Measurements from ENCODE around the gene IL34. TPM values are rescaled to one million over a fixed set of nuclear protein-coding genes. Genes with fewer than 3 reads are reported as not detected.

The IL34 gene
- total RNA-seq, 1 donor from 2014 or later: 6.1 TPM

- TF ChIP-seq POLR2AphosphoS5 (IDR thresholded peaks at IDR 0.05; ENCODE audit: insufficient read depth in 1 of 2, low read depth in 1 of 2) (no peak), CTCF (IDR thresholded peaks at IDR 0.05) (no peak), POLR2A (IDR thresholded peaks at IDR 0.05) (no peak)
Observed at GRCh38 chr16:70601576-70602575, 44.5 kb upstream of the IL34 start.

GRCh38 chr16:70602831-70603230 lies 43.5 kb upstream of the IL34 start:
- TF ChIP-seq POLR2AphosphoS5 (IDR thresholded peaks at IDR 0.05; ENCODE audit: insufficient read depth in 1 of 2, low read depth in 1 of 2): no peak
- TF ChIP-seq CTCF (IDR thresholded peaks at IDR 0.05): no peak
- no peak overlapping the region for H3K27ac ChIP-seq
- no peaks in the 10 kb centered on the region for H3K9me3 ChIP-seq
- no peak overlapping the region for H3K4me3 ChIP-seq
- no peaks in the 10 kb centered on the region for H3K4me1 ChIP-seq
- H3K36me3 ChIP-seq: no peaks in the 10 kb centered on the region
- intact Hi-C loops (cut with DNase I): no loop called here
- no peak for DNase-seq (ENCODE audit: extremely low spot score in 2 of 2)
- no peaks in the 10 kb centered on the region for H3K27me3 ChIP-seq

More at GRCh38 chr16:70601576-70602575, 44.5 kb upstream of the IL34 start:
- no peaks in the 10 kb centered on the region for H3K36me3 ChIP-seq
- H3K4me1 ChIP-seq: no peaks in the 10 kb centered on the region
- intact Hi-C loops (cut with DNase I): no loop called here
- no peaks in the 10 kb centered on the region for H3K9me3 ChIP-seq
- H3K27me3 ChIP-seq: no peaks in the 10 kb centered on the region
- DNase-seq (ENCODE audit: extremely low spot score in 2 of 2): no peak
- no peak overlapping the region for H3K27ac ChIP-seq
- no peak overlapping the region for H3K4me3 ChIP-seq

GRCh38 chr16:70604407-70605282 lies 41.7 kb upstream of the IL34 start:
- Histone ChIP-seq H3K27me3 (no peaks in the 10 kb centered on the region), H3K9me3 (no peaks in the 10 kb centered on the region), H3K4me1 (no peaks in the 10 kb centered on the region), H3K36me3 (no peaks in the 10 kb centered on the region), H3K27ac (peak overlapping the region; percentile 61), H3K4me3 (no peak overlapping the region)
- no peak for DNase-seq (ENCODE audit: extremely low spot score in 2 of 2)
- TF ChIP-seq POLR2A (IDR thresholded peaks at IDR 0.05) (no peak), CTCF (IDR thresholded peaks at IDR 0.05) (no peak), POLR2AphosphoS5 (IDR thresholded peaks at IDR 0.05; ENCODE audit: insufficient read depth in 1 of 2, low read depth in 1 of 2) (no peak)
- intact Hi-C loops (cut with DNase I): no loop called here

GRCh38 chr16:70605283-70605657 lies 41.1 kb upstream of the IL34 start:
- Histone ChIP-seq H3K4me1 (peaks cover 4% of the 10 kb centered on the region), H3K27me3 (no peaks in the 10 kb centered on the region), H3K27ac (peak overlapping the region; percentile 61), H3K4me3 (no peak overlapping the region), H3K36me3 (no peaks in the 10 kb centered on the region), H3K9me3 (no peaks in the 10 kb centered on the region)
- intact Hi-C loops (cut with DNase I): no loop called here
- no peak for DNase-seq (ENCODE audit: extremely low spot score in 2 of 2)
- TF ChIP-seq POLR2A (IDR thresholded peaks at IDR 0.05): no peak
- no peak for TF ChIP-seq CTCF (IDR thresholded peaks at IDR 0.05)
- no peak for TF ChIP-seq POLR2AphosphoS5 (IDR thresholded peaks at IDR 0.05; ENCODE audit: insufficient read depth in 1 of 2, low read depth in 1 of 2)

Data from vagina (tissue), 2 donors.